Stimulated activated CD8-positive, alpha-beta memory T cell treated with anti-CD3 and anti-CD28 coated beads, Interleukin-4, amount 100 ng/mL, for 48 hours (primary cell): ENCODE measurements around the gene ZNF382.
"Not testable (repeated sequence)": the region's sequence is repeated elsewhere in the genome, so short reads cannot be mapped to it uniquely, and the experiment has no call there.

ENCODE experiments used
- DNase-seq: peaks from one replicate; pipeline ENCODE4 v3.0.0-alpha.2; 2020

Gene ZNF382

GRCh38 chr19:36605101-36605876 lies at the start of gene ZNF382:
Gene ZNF382 (plus strand): TSS chr19:36605313. CDS start chr19:36609915, 4,602 bp downstream.
- peak; percentile 92 for DNase-seq

GRCh38 chr19:36564391-36564790 lies 40.7 kb upstream of the ZNF382 start:
- DNase-seq: no peak

DNA sequence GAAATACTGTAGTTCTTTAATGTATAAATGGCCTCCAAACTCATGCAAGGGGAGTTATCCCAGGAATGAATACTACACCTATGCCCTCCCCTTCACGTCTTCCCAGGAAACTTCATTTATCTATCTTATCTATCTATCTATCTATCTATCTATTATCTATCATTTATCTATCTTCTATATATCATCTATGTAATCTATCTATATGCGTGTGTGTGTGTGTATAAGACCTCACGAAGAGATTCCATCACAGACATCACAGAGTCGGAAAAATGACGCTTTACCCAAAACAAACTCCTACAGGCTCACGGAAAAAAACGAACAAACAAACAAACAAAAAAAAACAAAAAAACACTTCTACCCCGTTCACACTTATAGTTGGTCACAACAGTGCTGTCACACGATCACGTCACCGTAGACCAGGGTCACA lies 32.5 kb upstream of the ZNF382 start:
- no peak for DNase-seq

DNA sequence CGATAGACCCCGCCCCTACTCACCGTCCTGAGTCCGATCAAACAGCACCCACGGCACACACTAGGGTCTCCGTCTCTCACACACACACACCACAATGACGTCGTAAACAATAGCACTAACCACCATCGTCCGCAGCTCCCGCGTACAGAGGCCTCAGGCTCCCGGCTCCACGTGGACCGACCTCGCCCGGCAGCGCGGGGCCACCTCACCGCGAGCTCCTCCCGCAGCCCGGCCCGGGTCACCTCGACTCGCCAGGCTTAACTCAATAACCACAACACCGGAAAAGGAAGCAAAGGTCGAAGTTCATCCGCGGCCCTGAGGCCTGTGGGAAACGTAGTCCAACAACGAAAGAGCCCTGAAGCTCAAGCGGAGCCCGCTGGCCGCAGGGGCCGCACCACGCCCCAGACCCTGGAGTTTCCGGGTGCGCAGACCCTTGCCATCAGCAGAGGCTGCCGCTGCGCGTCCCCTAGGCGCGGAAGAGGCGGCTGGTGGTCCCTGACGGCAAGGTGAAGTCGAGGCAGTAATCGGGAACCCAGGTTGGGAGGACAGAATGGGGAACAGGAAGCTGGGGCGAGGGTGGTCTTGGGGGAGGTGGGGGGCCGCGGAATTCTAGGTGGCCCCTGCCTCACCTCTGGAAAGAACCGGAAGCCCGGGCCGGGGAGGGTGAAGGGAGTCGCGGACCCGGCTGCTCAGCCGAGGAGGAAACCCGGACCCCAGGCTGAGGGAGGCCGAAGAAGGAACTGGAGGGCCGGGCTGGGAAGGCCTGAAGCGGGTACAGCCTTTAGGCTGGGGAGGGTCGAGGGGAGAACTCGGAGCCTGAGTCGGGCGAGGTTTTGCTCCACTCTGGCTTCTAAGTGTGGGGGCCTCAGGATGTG lies 31.9 kb upstream of the ZNF382 start, which contains the start of gene ZNF529:
ZNF529 (minus strand) TSS at position 273 of the 875 bp plus-strand sequence. CDS start 946 bp downstream, outside the sequence.
- DNase-seq: peak; percentile 89

DNA sequence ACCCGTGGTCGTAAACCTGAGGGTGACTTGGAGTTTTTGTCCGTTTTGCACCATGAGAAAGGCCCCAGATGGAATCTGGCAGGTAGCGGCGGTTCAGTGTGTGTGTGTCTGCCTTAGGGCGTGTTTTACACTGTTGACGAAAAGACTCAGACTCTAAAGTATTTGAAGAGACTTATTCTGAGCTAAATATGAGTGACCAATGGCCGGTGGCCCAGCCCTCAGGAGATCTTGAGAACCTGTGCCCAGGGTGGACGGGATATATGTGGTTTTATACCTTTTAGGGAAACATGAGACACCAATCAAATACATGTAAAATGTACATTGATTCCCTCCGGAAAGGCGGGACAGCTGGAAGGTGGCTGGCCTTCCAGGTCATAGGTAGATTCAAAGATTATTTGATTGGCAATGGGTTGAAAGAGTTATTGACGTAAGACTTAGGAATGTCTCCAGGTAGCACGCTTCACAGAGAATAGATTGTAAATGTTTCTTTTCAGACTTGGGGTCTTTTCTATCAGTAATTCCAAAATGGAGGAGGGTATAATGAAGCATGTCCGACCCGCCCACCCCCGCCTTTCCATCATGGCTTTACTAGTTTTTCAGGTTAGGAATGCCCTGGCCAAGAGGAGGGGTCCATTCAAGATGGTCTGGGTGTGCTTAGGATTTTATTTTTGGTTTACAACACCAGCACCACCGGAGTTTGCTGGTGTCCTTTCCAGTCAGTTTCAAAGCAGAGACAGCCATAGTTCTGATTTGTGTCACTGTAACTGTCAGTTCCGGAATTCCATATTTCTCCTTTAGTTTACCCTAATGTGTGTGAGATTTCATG lies 31.0 kb upstream of the ZNF382 start:
- DNase-seq: no peak

DNA sequence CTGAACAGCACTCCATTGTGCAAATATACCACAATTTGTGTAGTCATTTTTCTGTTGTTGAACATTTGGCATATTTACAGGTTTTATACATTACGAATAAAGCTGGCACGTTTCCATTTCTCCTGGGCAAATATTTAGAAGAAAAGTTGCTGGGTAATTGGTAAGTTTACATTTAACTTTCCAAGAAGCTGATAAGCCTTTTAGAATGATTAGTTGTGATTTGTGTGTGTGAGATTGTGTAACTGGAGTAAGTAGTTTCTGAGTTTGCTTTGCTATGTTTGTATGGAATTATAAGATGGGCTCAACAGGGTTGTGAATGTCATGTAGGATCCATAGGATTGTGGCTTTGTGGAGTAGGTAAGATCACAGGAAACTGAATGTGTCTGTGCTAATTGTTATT lies 30.4 kb upstream of the ZNF382 start:
- no peak for DNase-seq

GRCh38 chr19:36577271-36577996 lies 27.7 kb upstream of the ZNF382 start:
- DNase-seq: no peak

- DNase-seq: no peak
These were observed 25.9 kb upstream of the ZNF382 start for GRCh38 chr19:36579255-36579654.

GRCh38 chr19:36602681-36603080 lies 2.4 kb upstream of the ZNF382 start:
- not testable (repeated sequence) for DNase-seq

DNA sequence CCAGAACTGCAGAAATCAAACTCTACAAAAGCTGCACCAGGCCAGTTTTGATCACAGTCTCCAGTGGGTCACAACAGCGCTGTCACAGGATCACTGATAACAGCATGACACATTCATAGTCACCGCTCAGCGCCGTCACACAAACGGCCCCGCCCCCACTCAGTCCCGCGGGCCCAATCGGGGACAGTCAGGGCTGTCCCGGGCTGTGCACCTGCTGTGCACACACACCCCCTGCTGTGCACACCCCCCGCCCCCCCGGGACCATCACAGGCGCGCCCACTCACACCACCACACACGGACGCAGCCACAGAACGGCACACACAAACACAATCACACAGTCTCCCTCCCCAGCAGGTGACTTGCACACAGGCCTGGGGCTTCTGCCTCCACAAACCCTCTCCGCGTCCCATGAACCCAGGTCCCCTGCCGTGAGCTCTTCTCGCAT lies 435 bp upstream of the ZNF382 start:
- DNase-seq: peak; percentile 91

GRCh38 chr19:36605877-36606478 lies 865 bp downstream of the ZNF382 start:
- DNase-seq: no peak

- no peak for DNase-seq
These were observed 21.9 kb downstream of the ZNF382 start for GRCh38 chr19:36627057-36627456.

- no peak for DNase-seq
These were observed 30.2 kb downstream of the ZNF382 start for GRCh38 chr19:36635342-36635741.

- DNase-seq: no peak
These were observed 33.9 kb downstream of the ZNF382 start for GRCh38 chr19:36638862-36639510.

- DNase-seq: no peak
These were observed 41.6 kb downstream of the ZNF382 start for GRCh38 chr19:36646746-36647145.

DNA sequence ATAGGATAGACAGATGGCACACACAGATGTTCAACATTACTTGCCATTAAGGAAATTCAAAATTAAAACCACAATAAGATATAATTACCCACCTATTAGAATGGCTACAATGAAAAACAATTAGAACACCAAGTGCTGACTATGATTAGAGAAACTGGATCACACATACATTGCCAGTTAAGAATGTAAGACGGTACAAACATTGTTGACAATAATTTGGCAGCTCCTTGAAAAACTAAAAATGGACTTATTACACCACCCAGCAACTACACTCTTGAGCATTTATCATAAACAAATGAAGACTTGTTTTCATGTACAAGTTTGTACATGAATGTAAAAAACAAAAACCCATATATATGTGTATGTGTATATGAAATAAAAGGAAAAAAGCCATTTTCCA lies 47.8 kb downstream of the ZNF382 start:
- DNase-seq: no peak

GRCh38 chr19:36665832-36666231 lies 60.7 kb downstream of the ZNF382 start:
- DNase-seq: no peak

DNA sequence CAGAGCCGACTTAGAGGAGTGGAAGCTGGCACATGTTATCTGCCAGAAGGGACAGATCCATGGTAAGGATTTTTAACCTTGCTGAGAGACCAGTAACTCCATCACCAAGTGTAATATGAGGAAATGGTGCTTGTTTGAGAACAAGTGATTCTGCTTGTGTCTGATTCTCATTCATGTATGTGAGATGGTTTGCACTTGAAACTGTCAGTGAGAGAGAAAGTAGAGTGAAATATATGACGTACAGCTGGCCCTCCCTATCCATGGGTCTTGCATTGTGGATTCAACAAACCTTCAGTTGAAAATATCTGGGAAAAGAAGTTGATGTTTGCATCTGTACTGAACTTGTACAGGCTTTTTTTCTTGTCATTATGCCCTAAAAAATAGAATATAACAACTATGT lies 63.5 kb downstream of the ZNF382 start:
- DNase-seq: no peak

DNA sequence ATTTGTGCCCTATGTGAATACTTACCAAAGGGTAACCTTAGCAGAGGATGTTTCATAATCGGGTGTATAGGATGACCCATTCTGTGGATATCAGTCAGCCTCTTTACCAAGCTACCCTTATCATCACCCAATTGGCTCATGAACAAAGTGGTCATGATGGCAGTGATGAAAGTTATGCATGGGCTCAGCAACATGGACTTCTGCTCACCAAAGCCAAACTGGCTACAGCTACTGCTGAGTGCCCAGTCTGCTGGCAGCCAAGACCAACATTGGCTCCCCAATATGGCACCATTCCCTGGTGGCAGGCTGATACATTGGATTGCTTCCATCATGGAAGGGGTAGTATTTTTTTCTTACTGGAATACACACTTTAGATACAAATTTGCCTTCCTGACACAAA lies 67.3 kb downstream of the ZNF382 start:
- no peak for DNase-seq

DNA sequence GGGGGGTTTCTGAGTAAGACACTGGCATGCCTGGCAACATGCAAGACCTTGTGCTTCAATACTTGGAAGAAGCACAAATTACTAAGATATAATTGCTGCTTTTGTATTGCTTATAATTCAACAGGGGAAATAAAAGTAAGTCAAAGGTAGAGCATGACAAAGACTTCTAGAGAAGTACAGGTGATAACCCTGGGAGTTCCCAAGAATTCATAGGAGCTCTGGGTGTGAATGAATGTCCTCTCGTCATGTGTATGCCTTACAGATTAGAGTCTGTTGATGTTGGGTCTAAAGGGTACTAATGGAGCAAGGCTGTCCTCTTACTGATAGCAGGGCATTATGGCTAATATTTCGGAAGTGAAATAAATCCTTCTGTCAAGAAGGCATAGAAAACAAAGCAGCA lies 69.1 kb downstream of the ZNF382 start:
- no peak for DNase-seq

DNA sequence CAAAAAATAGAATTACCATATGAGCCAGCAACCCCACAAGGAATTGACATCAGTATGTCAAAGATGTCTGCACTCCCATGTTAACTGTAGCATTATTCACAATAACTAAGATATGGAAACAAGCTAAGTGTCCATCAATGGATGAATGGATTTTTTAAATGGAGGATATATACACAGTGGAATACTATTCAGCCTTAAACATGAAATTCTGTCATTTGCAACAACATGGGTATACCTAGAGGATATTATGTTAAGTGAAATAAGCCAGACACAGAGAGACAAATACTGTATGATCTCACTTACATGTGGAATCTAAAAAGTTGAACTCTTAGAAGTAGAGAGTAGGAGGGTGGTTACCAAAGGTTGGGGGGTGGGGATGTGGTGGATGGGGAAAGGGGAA lies 74.3 kb downstream of the ZNF382 start:
- no peak for DNase-seq
